ENCODE results near the gene KLK15.

- TF ChIP-seq CTCF (IDR thresholded peaks at IDR 0.05) (no peak), POLR2A (IDR thresholded peaks at IDR 0.05) (no peak)
These were observed 43.0 kb downstream of the KLK15 start, which contains the start of gene ACP4 for GRCh38 chr19:50790396-50790795.

Measured in heart left ventricle (tissue), 13 donors.